GM12878 (cell line): Measurements from ENCODE around the gene LEMD2. TPM values are rescaled to one million over a fixed set of nuclear protein-coding genes. Genes with fewer than 3 reads are reported as not detected.

ENCODE experiments used
- ATAC-seq: fragments of 200-7000 bp; cut with Tn5 transposase; 3 replicates; pipeline ENCODE4 v1.9.1; 2020; ENCODE audit warnings: mild to moderate bottlenecking, moderate library complexity
- BruUV-seq: library from RNA; stranded (reverse); fragments of 400-500 nt; replicated peaks from 2 replicates; lab custom pipeline; 2021; lab: Mats Ljungman, UMichigan
- CTCF ChIA-PET: fragments of 300-600 bp; sonication (Branson Sonifier 250); formaldehyde crosslinking; extraction: SDS; loops from one replicate; lab custom pipeline; 2021; ENCODE audit warnings: inconsistent platforms; lab: Yijun Ruan, JAX
- POLR2A ChIA-PET: fragments of 350-600 bp; formaldehyde crosslinking; extraction: SDS; loops from one replicate; lab custom pipeline; 2021; ENCODE audit warnings: inconsistent platforms; lab: Charles Lee
- RAD21 ChIA-PET: fragments of 300-600 bp; sonication (Branson Sonifier 250); formaldehyde crosslinking; loops from one replicate; lab custom pipeline; 2023; ENCODE audit warnings: antibody characterized with exemption; ENCODE audit not compliant: unreplicated experiment; lab: Charles Lee
- SMC1A ChIA-PET: fragments of 300-600 bp; sonication (Branson Sonifier 250); formaldehyde crosslinking; loops from one replicate; lab custom pipeline; 2023; ENCODE audit not compliant: unreplicated experiment, uncharacterized antibody; lab: Charles Lee
- DNase-seq: peaks from one replicate; pipeline ENCODE4 v3.0.0-alpha.2; 2011; ENCODE audit warnings: low read depth, low spot score
- FAIRE-seq: peaks from 3 replicates; lab custom pipeline; 2011; peaks lifted over from hg19 to GRCh38; lab: Jason Lieb, UNC
- H2AFZ ChIP-seq: 2 replicates; pipeline ENCODE4 v1.6.0; 2011; ENCODE audit warnings: low read depth, low read length, control low read depth; ENCODE audit not compliant: control insufficient read depth
- H3K27ac ChIP-seq: 2 replicates; pipeline ENCODE4 v1.5.1; 2011; ENCODE audit warnings: control low read depth; ENCODE audit not compliant: control insufficient read depth, insufficient read depth
- H3K27me3 ChIP-seq, 2 experiments: replicated peaks in 1 of 2; 2 replicates each; pipeline versions ENCODE4 v1.6.0 to v1.6.1; 2011; ENCODE audit warnings: low read length in 1 of 2; ENCODE audit not compliant: control insufficient read depth in 2 of 2, insufficient read depth in 2 of 2
- H3K36me3 ChIP-seq, 2 experiments: 2 replicates each; pipeline ENCODE4 v1.5.1; 2011; ENCODE audit warnings: low read length in 1 of 2; ENCODE audit not compliant: control insufficient read depth in 2 of 2, insufficient read depth in 2 of 2
- H3K4me1 ChIP-seq: 2 replicates; pipeline ENCODE4 v1.6.1; 2011; ENCODE audit warnings: mild to moderate bottlenecking, low read length, moderate library complexity, mixed read lengths; ENCODE audit not compliant: control insufficient read depth, insufficient read depth
- H3K4me2 ChIP-seq: 2 replicates; pipeline ENCODE4 v1.6.0; 2011; ENCODE audit warnings: control low read depth; ENCODE audit not compliant: control insufficient read depth, insufficient read depth
- H3K4me3 ChIP-seq: fragments of 200-600 bp; sonication (generic); 2 replicates; pipeline ENCODE4 v1.5.1; 2016
- H3K79me2 ChIP-seq: 2 replicates; pipeline ENCODE4 v1.6.0; 2011; ENCODE audit warnings: low read length; ENCODE audit not compliant: control insufficient read depth, insufficient read depth
- H3K9ac ChIP-seq: 2 replicates; pipeline ENCODE4 v1.8.0; 2011; ENCODE audit warnings: low read length, control low read depth, mixed read lengths; ENCODE audit not compliant: control insufficient read depth, insufficient read depth
- H3K9me3 ChIP-seq: replicated peaks from 3 replicates; pipeline ENCODE4 v1.5.1; 2011; ENCODE audit warnings: mild to moderate bottlenecking, low read length; ENCODE audit not compliant: control insufficient read depth, insufficient read depth
- H4K20me1 ChIP-seq: 2 replicates; pipeline ENCODE4 v1.6.0; 2011; ENCODE audit not compliant: control insufficient read depth, insufficient read depth
- ATF2 ChIP-seq: IDR thresholded peaks from 2 replicates; pipeline ENCODE4 v1.6.1; 2012; ENCODE audit warnings: low read length, inconsistent platforms
- BRCA1 ChIP-seq: IDR thresholded peaks from 2 replicates; pipeline ENCODE4 v1.6.1; 2011; ENCODE audit warnings: low read depth, low read length, improper control_type of control experiment
- CREM ChIP-seq: IDR thresholded peaks from 2 replicates; pipeline ENCODE4 v1.6.1; 2014; ENCODE audit warnings: antibody characterized with exemption, low read depth
- GATAD2B ChIP-seq: fragments of 450-650 bp; conservative IDR thresholded peaks from 2 replicates; pipeline ENCODE4 v1.6.1; 2017; ENCODE audit warnings: low read depth, mild to moderate bottlenecking, moderate library complexity
- HCFC1 ChIP-seq: fragments of 150-350 bp; IDR thresholded peaks from 2 replicates; pipeline ENCODE4 v1.6.1; 2014; ENCODE audit warnings: low read length
- JUNB ChIP-seq: IDR thresholded peaks from 2 replicates; pipeline ENCODE4 v1.6.1; 2016; ENCODE audit warnings: antibody characterized with exemption, mild to moderate bottlenecking
- JUND ChIP-seq: IDR thresholded peaks from 2 replicates; pipeline ENCODE4 v1.6.1; 2012; ENCODE audit warnings: low read depth, mild to moderate bottlenecking, low read length, improper control_type of control experiment, moderate library complexity
- MEF2B ChIP-seq: fragments of 450-650 bp; IDR thresholded peaks from 2 replicates; pipeline ENCODE4 v1.6.1; 2018; ENCODE audit warnings: mild to moderate bottlenecking, moderate library complexity; ENCODE audit not compliant: partially characterized antibody, poor library complexity, severe bottlenecking
- MTA2 ChIP-seq: fragments of 450-650 bp; IDR thresholded peaks from 2 replicates; pipeline ENCODE4 v1.6.1; 2016; ENCODE audit warnings: low read depth, mild to moderate bottlenecking, moderate library complexity
- NRF1 ChIP-seq: conservative IDR thresholded peaks from 2 replicates; pipeline ENCODE4 v1.6.1; 2011; ENCODE audit warnings: mild to moderate bottlenecking, low read depth, low read length, improper control_type of control experiment
- RAD21 ChIP-seq: IDR thresholded peaks from 2 replicates; pipeline ENCODE4 v1.6.1; 2011; ENCODE audit warnings: mild to moderate bottlenecking, low read depth, low read length, moderate library complexity; ENCODE audit not compliant: insufficient read depth
- TARDBP ChIP-seq: IDR thresholded peaks from 2 replicates; pipeline ENCODE4 v1.6.1; 2016; ENCODE audit warnings: borderline replicate concordance
- USF1 ChIP-seq: IDR thresholded peaks from 2 replicates; pipeline ENCODE4 v1.6.1; 2011; ENCODE audit warnings: borderline replicate concordance, low read depth, mild to moderate bottlenecking, moderate library complexity, mixed read lengths, low read length; ENCODE audit not compliant: insufficient read depth; ENCODE audit errors: extremely low read length
- ZBTB40 ChIP-seq: fragments of 450-650 bp; IDR thresholded peaks from 2 replicates; pipeline ENCODE4 v1.6.1; 2016; ENCODE audit warnings: mild to moderate bottlenecking, moderate library complexity, borderline replicate concordance
- WGBS: methylation state at CpG from one replicate; pipeline ENCODE4 v1.1.6; 2016; ENCODE audit warnings: low lambda C conversion rate; ENCODE audit not compliant: insufficient replicate concordance, insufficient coverage; ENCODE audit errors: missing lambda C conversion rate; 5-methylcytosine and 5-hydroxymethylcytosine counted together
- in situ Hi-C: fragments of 300-500 bp; cut with MboI; formaldehyde crosslinking; loops from 9 replicates; pipeline ENCODE4 v1.14.3; 2018; ENCODE audit warnings: mixed read lengths
- intact Hi-C: fragments of 100-400 bp; cut with micrococcal nuclease; formaldehyde crosslinking; loops from one replicate; pipeline ENCODE4 v1.14.2; 2022; ENCODE audit not compliant: unreplicated experiment
- polyA plus RNA-seq, 11 experiments: library from polyadenylated mRNA; depleted of rRNA in 4 of 11; unstranded in 6 of 11; stranded (reverse) in 5 of 11; fragments of >200 nt; fragmentation: Nextera tagmentation in 4 of 11; fragmentation: Illumina TruSeq in 1 of 11; extraction: Ambion mirVana in 4 of 11; extraction: Trizol in 1 of 11; gene quantifications; 1 replicate in 1 of 11; 2 replicates in 10 of 11; pipeline versions ENCODE4 v1.2.1 to v1.2.3, GENCODE V29; 2011 to 2016; ENCODE audit warnings: inconsistent platforms in 2 of 11, missing spikeins in 2 of 11, low read depth in 1 of 11
- total RNA-seq, 4 experiments: library from RNA; depleted of rRNA in 3 of 4; stranded (reverse); fragments of >200 nt in 3 of 4; fragmentation: Illumina TruSeq in 1 of 4; extraction: Trizol in 1 of 4; gene quantifications; 2 replicates each; pipeline versions ENCODE4 v1.2.1 to v1.2.3, GENCODE V29; 2013 to 2021
- TF ChIP-seq, protein P1 (sequence below): fragments of 450-650 bp; formaldehyde crosslinking; IDR thresholded peaks from 2 replicates; pipeline ENCODE4 v1.5.0; 2022; ENCODE audit warnings: mild to moderate bottlenecking, missing genetic modification characterization

The LEMD2 gene
- total and polyA plus RNA-seq, 10 of the 15 experiments (the other 5 are each of a cell fraction or from before 2014, with no cell fraction given) = 0.45 to 47.1 (median 22.8) TPM

DNA sequence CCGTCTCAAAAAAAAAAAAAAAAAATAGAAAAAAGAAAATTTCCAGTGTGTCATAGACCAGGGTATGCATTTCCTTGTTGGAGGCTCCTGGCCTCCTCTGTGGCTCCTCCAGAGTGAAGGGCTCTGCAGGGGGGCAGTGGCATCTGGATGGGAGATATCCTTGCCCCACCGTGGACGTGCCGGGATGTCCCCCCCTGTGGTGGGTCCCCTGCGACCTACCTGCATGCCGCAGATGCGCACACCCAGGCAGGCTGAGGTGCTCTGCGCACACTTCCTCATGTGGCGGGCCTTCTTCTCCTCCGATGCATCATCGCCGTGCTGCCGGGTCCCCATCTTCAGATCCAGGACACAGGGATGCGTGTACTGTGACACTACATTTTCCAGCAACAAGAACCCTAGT is 63.7 kb downstream of the LEMD2 start:
- no peak overlapping the region for H2AFZ ChIP-seq
- H3K9me3 ChIP-seq = no peaks in the 10 kb centered on the region
- peaks cover 11% of the 10 kb centered on the region for H3K4me1 ChIP-seq
- no TSS peak for BruUV-seq
- ChIA-PET POLR2A (interaction anchor here (1.4 kb wide), 1 partner anchor 14 kb away, joined by 3 read pairs; the partner anchor contains the start of gene UQCC2), SMC1A (interaction anchor here (0.6 to 0.8 kb wide), 2 partner anchors 14 to 46 kb away, joined by 3 read pairs; partner anchors contain the start of gene UQCC2), CTCF (interaction anchor here (0.9 to 3.4 kb wide), 3 partner anchors 14 to 140 kb away, joined by 3 to 16 read pairs (median 4); partner anchors contain the start of gene UQCC2), RAD21 (interaction anchor here (1.1 kb wide), 1 partner anchor 12 kb away, joined by 3 read pairs; no protein-coding TSS in a partner anchor)
- no peak for ATAC-seq
- intact Hi-C loops = no loop called here
- H3K27ac ChIP-seq = no peak overlapping the region
- H3K27me3 ChIP-seq = peaks cover 6 to 15% of the 10 kb centered on the region in 2 experiments; a peak in 2 of 4 replicates
- H3K79me2 ChIP-seq = no peaks in the 10 kb centered on the region
- H3K4me2 ChIP-seq = no peak overlapping the region
- no peaks in the 10 kb centered on the region; the same call in 1 of the 2 replicates for H4K20me1 ChIP-seq
- WGBS = 65% methylated on average over 13 of the region's 14 CpGs
- no peak overlapping the region for H3K4me3 ChIP-seq
- DNase-seq = no peak
- H3K9ac ChIP-seq = no peak overlapping the region
- FAIRE-seq = no peak
- in situ Hi-C loops = no loop called here
- no peaks in the 10 kb centered on the region for H3K36me3 ChIP-seq
- TF ChIP-seq USF1 (no peak), MTA2 (no peak), NRF1 (no peak), TARDBP (no peak), GATAD2B (no peak), ATF2 (no peak), BRCA1 (no peak), JUND (no peak), ZBTB40 (no peak), HCFC1 (no peak), CREM (no peak), RAD21 (no peak), JUNB (no peak), MEF2B (no peak)
- TF ChIP-seq, protein P1, sequence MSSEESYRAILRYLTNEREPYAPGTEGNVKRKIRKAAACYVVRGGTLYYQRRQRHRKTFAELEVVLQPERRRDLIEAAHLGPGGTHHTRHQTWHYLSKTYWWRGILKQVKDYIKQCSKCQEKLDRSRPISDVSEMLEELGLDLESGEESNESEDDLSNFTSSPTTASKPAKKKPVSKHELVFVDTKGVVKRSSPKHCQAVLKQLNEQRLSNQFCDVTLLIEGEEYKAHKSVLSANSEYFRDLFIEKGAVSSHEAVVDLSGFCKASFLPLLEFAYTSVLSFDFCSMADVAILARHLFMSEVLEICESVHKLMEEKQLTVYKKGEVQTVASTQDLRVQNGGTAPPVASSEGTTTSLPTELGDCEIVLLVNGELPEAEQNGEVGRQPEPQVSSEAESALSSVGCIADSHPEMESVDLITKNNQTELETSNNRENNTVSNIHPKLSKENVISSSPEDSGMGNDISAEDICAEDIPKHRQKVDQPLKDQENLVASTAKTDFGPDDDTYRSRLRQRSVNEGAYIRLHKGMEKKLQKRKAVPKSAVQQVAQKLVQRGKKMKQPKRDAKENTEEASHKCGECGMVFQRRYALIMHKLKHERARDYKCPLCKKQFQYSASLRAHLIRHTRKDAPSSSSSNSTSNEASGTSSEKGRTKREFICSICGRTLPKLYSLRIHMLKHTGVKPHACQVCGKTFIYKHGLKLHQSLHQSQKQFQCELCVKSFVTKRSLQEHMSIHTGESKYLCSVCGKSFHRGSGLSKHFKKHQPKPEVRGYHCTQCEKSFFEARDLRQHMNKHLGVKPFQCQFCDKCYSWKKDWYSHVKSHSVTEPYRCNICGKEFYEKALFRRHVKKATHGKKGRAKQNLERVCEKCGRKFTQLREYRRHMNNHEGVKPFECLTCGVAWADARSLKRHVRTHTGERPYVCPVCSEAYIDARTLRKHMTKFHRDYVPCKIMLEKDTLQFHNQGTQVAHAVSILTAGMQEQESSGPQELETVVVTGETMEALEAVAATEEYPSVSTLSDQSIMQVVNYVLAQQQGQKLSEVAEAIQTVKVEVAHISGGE (CRISPR knock-in tag) = no peak
